SK-N-SH (cell line): ENCODE measurements around the gene LPIN1.

Source experiments
- CTCF ChIP-seq: fragments of 200-600 bp; sonication (generic); IDR thresholded peaks from 2 replicates; pipeline ENCODE4 v1.6.1; 2017; ENCODE audit warnings: antibody characterized with exemption, mild to moderate bottlenecking, moderate library complexity
- EP300 ChIP-seq, 2 experiments: IDR thresholded peaks; 2 replicates each; pipeline versions ENCODE4 v1.4.0 to v1.6.1; 2012; ENCODE audit warnings: borderline replicate concordance in 1 of 2, low read depth in 1 of 2, low read length in 1 of 2
- EZH2phosphoT487 ChIP-seq: fragments of 200-600 bp; sonication (generic); IDR thresholded peaks from 2 replicates; pipeline ENCODE4 v1.6.1; 2017; ENCODE audit warnings: low read depth, mixed run types, mild to moderate bottlenecking, antibody characterized with exemption, moderate library complexity, borderline replicate concordance
- FOXJ3 ChIP-seq: sonication (generic); formaldehyde crosslinking; IDR thresholded peaks from 2 replicates; pipeline ENCODE4 v1.5.1; 2020; ENCODE audit warnings: mild to moderate bottlenecking, missing genetic modification reagents
- JUND ChIP-seq: IDR thresholded peaks from 2 replicates; pipeline ENCODE4 v1.4.0; 2012
- MEF2A ChIP-seq: IDR thresholded peaks from 2 replicates; pipeline ENCODE4 v1.4.0; 2012; ENCODE audit warnings: low read depth, borderline replicate concordance
- PBX3 ChIP-seq: IDR thresholded peaks from 2 replicates; pipeline ENCODE4; 2012
- POLR2AphosphoS5 ChIP-seq: IDR thresholded peaks from 2 replicates; pipeline ENCODE4 v1.6.1; 2012; ENCODE audit warnings: low read depth, low read length
- TAF1 ChIP-seq: IDR thresholded peaks from 2 replicates; pipeline ENCODE4 v1.6.1; 2012; ENCODE audit warnings: low read depth, mild to moderate bottlenecking, low read length, moderate library complexity, borderline replicate concordance
- TCF12 ChIP-seq: IDR thresholded peaks from 2 replicates; pipeline ENCODE4 v1.4.0; 2012
- TEAD4 ChIP-seq: IDR thresholded peaks from 2 replicates; pipeline ENCODE4 v1.4.0; 2012; ENCODE audit warnings: mild to moderate bottlenecking, borderline replicate concordance; ENCODE audit not compliant: insufficient read depth
- USF2 ChIP-seq: fragments of 150-350 bp; IDR thresholded peaks from 2 replicates; pipeline ENCODE4 v1.6.1; 2017; ENCODE audit warnings: antibody characterized with exemption, low read length, low read depth, borderline replicate concordance

- TF ChIP-seq CTCF: no peak
- TF ChIP-seq JUND: no peak
- TF ChIP-seq EZH2phosphoT487: no peak
- TF ChIP-seq FOXJ3 (CRISPR knock-in tag): no peak
- TF ChIP-seq USF2: no peak
- TF ChIP-seq POLR2AphosphoS5: no peak
- no peak for TF ChIP-seq TEAD4
- TF ChIP-seq EP300 (IDR thresholded peaks at IDR 0.05; ENCODE audit: borderline replicate concordance in 1 of 2, low read depth in 1 of 2, low read length in 1 of 2): no peak
- TF ChIP-seq TCF12: no peak
- TF ChIP-seq TAF1: no peak
- TF ChIP-seq MEF2A: no peak
- no peak for TF ChIP-seq PBX3
These were observed 12.2 kb downstream of the LPIN1 start for GRCh38 chr2:11758647-11759046.
